Choroid plexus epithelial cell (primary cell): ENCODE results near the gene ENTR1.
A peak's percentile ranks its signal among the peaks of the same experiment; 100 is the strongest.

ENCODE experiments used
- DNase-seq: peaks from one replicate; pipeline ENCODE4 v3.0.0-alpha.2; 2010; ENCODE audit warnings: low read depth
- H3K4me3 ChIP-seq: 2 replicates; pipeline ENCODE4 v1.5.1; 2011; ENCODE audit warnings: low read depth, mild to moderate bottlenecking, control low read depth, low read length, moderate library complexity
- TF ChIP-seq, protein P1 (sequence below): conservative IDR thresholded peaks from 2 replicates; pipeline ENCODE4 v1.5.1; 2011; ENCODE audit warnings: low read depth, mild to moderate bottlenecking, control low read depth, inconsistent platforms, low read length, moderate library complexity

ENTR1 gene

DNA sequence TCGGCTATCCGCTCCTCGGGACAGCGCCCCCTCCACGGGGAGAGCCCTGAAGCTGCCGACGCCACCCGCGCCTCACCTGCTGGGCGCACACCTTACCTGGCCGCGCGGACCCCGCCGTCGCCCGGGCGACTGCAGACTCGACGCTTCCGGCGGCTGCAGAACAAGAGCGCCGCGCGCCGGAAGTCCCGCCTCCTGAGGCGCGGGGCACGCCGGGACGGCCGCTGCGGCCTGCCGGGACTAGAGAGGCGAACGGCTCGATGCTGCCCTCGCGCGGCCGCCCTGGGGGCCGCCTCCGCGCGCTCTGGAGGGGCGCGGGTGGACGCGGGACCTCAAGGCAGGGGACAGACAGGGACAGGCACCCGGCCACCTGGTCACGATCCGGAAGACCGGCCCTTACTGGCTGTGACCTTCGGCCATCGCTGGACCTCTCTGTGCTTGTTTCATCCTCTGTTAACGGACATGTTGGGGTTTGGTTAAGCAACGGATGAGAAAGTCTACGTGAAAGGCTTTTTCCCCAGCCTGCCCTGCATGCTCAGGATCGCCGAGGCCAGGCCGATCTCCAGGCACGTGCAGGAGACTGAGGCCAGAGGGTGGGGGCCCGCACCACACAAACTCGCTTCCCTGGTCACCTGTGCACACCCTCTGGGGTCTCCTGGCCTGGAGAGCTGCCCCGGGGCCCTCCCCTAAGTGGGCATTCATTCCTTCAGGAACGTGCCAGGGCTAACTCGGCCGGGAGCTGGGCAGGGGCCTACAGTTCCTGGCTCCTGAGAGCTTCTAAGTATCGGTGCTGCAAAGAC, 10.2 kb downstream of the ENTR1 start, which contains the start of gene SNAPC4:
Gene SNAPC4, minus strand, starts transcription at position 133 of the 797 bp plus-strand sequence. CDS start 1,742 bp downstream, outside the sequence.
- TF ChIP-seq, protein P1, sequence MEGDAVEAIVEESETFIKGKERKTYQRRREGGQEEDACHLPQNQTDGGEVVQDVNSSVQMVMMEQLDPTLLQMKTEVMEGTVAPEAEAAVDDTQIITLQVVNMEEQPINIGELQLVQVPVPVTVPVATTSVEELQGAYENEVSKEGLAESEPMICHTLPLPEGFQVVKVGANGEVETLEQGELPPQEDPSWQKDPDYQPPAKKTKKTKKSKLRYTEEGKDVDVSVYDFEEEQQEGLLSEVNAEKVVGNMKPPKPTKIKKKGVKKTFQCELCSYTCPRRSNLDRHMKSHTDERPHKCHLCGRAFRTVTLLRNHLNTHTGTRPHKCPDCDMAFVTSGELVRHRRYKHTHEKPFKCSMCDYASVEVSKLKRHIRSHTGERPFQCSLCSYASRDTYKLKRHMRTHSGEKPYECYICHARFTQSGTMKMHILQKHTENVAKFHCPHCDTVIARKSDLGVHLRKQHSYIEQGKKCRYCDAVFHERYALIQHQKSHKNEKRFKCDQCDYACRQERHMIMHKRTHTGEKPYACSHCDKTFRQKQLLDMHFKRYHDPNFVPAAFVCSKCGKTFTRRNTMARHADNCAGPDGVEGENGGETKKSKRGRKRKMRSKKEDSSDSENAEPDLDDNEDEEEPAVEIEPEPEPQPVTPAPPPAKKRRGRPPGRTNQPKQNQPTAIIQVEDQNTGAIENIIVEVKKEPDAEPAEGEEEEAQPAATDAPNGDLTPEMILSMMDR, result peak; percentile 56
- DNase-seq, result peak; percentile 88
- H3K4me3 ChIP-seq, result peak within 1 kb of the TSS; percentile 87

DNA sequence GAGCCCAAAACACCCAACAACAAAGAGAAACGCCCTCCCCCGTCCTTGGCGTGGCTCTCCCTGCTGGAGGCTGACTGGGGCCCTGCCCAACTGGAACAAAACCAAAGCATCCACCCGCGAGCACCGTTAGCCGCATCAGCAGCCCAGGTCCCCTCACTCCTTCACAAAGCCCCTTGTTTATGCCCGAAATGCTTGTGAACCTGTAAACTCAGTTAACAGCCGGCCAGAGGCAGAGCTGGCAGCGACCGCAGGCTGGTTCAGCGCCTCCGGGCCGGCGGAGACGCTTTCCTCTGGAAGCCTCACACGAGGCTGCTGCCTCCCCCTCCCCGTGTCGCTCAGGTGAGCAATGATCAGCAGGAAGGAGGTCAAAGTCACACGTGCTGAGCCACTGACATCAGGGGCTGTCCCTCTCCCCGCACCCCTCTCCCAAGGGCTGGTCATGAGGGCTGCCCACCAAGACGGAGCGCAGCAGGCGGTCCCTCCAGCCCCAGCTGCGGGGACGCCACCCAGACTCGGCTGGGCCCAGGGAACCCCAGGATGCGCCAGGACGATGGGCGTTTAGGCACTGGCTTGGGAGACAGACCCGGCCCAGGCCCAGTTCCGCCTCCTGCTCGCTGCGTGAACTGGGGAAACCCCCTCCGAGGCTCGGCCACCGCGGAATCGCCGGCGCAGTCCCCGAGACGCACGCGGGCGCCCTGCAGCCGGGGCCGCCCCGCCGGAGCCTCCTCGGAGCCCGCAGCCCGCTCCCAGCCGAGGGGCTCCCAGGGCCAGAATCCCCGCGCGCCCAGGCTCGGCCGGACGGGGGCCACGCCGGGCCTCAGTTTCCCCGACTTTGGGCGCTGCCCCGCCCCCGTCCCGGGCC, 11.0 kb downstream of the ENTR1 start:
- DNase-seq, result peak; percentile 28
- H3K4me3 ChIP-seq, result peak overlapping the region; percentile 87
- TF ChIP-seq, protein P1, result no peak

DNA sequence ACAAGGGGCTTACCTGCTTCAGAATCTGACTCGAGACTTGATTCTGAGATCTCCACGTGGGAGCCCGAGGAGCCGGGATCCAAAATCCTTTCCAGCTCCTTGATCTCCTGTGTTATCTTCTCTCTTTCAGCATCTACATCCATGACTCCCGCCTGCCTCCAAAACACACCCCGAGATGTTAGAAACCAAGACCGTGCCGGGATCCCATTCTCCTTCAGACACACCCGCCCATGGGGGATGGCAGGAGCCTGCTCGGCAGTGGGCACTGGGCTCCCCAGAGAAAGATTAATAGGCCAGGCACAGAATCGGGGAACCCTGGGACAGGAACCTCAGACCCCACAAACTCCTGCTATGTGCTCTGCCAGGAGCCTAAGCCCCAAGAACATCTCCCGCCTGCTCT, 12.1 kb downstream of the ENTR1 start:
- DNase-seq, result no peak
- TF ChIP-seq, protein P1, result no peak
- H3K4me3 ChIP-seq, result no peak overlapping the region

DNA sequence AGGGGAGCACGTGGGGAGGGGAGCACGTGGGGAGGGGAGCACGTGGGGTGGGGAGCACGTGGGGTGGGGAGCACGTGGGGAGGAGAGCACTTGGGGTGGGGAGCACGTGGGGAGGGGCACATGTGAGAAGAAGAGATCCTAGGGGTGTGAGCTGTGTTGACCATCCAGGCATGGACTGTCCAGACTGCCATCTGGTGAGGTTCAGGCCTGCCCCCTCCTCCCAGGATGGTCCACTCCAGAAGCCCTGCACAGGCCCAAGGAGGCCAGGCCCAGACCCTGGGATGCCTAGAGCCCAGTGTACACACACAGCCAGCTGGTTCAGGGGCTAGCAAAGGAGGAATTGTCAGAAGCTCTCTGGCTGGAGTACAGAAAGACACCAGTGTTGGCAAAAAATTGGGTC, 12.8 kb downstream of the ENTR1 start:
- TF ChIP-seq, protein P1, result no peak
- DNase-seq, result no peak
- H3K4me3 ChIP-seq, result no peak overlapping the region

DNA sequence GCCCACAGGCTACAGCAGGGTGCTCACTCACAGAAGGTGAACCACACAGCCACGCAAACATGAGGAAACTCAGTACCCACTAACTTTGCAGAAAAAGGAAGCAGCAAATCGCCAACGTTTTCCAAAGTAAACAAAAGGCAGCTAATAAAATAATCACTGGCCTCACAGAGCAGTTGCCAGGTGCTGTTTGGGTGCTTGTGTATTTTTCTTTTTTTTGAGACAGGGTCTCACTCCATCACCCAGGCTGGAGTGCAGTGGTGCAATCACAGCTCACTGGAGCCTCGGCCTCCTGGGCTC, 14.2 kb downstream of the ENTR1 start:
- no peak overlapping the region for H3K4me3 ChIP-seq
- TF ChIP-seq, protein P1, result no peak
- DNase-seq, result no peak

DNA sequence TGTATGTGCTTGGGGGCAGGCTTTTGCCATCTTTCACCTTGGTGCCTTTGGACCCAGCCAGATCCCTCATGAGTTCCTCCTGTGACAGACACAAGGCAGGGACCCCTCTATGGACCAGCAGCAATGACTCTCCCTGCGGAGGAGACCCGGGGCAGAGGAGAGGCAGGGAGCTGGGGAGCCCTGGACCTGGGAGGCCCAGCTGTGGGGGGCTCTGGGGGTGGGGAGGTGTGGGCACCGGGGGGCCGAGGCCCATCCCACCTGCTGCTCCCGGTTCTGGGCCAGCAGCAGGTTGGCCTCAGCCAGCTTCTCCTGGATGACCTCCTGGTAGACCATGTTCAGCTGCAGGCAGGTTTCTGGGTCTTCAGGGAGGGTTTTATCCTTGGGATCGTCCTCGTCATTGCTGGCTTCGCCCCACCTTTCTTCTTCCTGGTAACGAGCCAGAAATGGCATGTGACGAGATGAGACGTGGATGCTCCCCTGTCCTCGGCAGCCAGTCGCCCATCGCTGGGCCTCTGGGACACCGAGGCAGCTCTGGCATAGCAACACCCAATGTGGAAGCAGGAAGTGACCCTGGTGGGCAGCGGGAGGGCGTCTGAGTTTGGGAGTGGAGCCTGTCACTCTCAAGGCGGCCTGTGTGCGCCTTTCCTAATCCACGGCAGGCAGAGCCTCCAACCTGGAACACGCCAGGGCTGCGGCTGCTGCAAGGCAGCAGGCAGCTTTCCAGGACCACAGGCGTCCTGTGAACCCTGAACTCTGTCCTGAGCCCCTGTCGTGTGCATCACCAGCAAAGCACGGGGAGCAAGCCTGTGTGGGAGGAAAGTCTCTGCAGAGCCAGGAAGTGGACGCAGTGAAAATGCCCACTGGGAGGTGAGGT, 14.8 kb downstream of the ENTR1 start:
- no peak for DNase-seq
- TF ChIP-seq, protein P1, result no peak

More for the DNA sequence above, 14.8 kb downstream of the ENTR1 start:
- H3K4me3 ChIP-seq, result no peak overlapping the region
